OCI-M2 (cell line): ENCODE measurements around the gene AKAP10.
"Not testable (repeated sequence)": the region's sequence is repeated elsewhere in the genome, so short reads cannot be mapped to it uniquely, and the experiment has no call there.

Experiments used
- DNase-seq: peaks from one replicate; lab custom pipeline; 2025; ENCODE audit not compliant: unreplicated experiment; lab: John Stamatoyannopoulos, UW

Gene AKAP10, protein sequence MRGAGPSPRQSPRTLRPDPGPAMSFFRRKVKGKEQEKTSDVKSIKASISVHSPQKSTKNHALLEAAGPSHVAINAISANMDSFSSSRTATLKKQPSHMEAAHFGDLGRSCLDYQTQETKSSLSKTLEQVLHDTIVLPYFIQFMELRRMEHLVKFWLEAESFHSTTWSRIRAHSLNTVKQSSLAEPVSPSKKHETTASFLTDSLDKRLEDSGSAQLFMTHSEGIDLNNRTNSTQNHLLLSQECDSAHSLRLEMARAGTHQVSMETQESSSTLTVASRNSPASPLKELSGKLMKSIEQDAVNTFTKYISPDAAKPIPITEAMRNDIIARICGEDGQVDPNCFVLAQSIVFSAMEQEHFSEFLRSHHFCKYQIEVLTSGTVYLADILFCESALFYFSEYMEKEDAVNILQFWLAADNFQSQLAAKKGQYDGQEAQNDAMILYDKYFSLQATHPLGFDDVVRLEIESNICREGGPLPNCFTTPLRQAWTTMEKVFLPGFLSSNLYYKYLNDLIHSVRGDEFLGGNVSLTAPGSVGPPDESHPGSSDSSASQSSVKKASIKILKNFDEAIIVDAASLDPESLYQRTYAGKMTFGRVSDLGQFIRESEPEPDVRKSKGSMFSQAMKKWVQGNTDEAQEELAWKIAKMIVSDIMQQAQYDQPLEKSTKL

GRCh38 chr17:19977293-19978208 lies at the start of gene AKAP10:
AKAP10 (minus strand) TSS chr17:19977828; CDS start chr17:19977679, 149 bp downstream.
- peak; percentile 59 for DNase-seq

GRCh38 chr17:20026960-20027359 lies 49.3 kb upstream of the AKAP10 start:
- no peak for DNase-seq

DNA sequence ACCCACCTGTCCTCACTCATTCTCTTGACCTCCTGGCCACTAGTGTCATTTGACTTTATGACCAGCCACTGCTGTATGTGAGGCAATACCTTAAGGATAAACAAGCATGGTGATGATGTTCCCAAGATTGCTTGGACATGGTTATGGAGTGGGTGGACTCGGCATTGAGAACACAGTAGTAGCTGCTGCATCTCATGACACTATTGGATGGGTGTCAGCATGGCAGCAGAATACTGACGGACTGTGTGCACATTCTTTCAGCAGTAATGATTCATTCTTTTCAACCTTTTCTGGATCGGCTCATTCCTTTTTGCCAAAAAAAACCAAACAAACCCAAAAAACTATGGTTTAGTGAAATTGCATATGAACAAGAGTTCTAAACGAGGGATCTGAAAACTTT lies 45.1 kb upstream of the AKAP10 start:
- no peak for DNase-seq

- not testable (repeated sequence) for DNase-seq
Measured at GRCh38 chr17:20016475-20016992, 38.9 kb upstream of the AKAP10 start.

DNA sequence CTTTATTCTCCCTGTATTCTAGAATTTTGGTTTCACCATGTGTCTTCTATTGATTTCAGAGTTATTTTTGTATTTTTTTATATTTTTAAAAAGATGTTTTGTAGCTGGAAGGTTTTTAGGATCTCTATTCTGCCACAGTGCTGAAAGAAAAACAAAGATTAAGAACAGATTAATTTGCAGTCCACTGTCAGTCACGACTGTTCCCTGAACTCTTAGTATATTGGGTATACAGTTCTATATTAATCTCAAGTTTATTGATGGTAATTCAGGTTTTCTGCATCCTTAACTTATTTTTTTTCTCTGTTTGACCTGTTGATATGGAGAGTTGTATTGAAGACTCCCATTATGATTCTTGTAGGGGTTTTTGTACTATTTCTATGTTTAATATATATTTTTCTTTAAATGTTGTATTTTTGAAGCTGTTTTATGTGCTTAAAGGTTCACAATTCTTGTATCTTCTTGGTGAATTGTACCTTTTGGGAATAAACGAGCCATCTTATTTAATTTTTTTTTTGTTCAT lies 34.4 kb upstream of the AKAP10 start:
- DNase-seq = no peak

GRCh38 chr17:20010936-20011335 lies 33.3 kb upstream of the AKAP10 start:
- DNase-seq = no peak

DNA sequence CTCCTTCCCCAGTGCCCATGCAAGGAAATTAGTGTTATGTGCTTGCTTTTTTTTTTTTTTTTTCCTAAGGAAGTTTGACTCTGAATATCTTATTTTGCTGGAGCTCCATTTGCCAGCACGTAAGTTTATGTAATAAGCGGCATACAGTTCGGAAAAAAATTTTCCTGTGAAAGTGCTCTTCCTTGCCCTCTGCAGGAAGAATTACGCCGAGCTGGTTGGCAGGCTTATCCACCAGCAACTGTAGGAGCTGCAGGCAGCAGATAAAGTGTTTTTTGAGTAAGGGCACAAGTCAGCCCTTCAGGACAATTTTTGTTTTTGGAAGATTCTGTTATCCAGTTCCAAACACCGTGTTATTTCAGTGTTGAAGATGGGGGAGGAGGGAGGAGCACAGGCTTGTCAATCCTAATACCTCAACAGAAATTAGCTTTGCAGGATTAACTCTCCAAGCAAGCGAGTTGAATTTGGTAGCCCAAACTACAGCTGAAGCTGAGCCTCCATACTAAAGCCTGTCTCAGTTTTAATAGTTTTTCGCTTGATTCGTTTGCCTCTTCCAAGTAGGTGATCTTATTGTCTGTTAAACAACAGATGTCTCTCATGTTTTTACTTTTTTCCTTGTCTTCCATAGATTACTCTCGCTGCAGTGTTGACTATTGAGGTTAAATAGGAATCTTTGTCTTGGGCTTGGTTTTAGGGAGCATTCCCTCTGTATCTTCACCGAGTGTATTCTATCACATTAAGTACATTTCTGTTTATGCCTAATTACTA lies 32.7 kb upstream of the AKAP10 start:
- peak; percentile 69 for DNase-seq

DNA sequence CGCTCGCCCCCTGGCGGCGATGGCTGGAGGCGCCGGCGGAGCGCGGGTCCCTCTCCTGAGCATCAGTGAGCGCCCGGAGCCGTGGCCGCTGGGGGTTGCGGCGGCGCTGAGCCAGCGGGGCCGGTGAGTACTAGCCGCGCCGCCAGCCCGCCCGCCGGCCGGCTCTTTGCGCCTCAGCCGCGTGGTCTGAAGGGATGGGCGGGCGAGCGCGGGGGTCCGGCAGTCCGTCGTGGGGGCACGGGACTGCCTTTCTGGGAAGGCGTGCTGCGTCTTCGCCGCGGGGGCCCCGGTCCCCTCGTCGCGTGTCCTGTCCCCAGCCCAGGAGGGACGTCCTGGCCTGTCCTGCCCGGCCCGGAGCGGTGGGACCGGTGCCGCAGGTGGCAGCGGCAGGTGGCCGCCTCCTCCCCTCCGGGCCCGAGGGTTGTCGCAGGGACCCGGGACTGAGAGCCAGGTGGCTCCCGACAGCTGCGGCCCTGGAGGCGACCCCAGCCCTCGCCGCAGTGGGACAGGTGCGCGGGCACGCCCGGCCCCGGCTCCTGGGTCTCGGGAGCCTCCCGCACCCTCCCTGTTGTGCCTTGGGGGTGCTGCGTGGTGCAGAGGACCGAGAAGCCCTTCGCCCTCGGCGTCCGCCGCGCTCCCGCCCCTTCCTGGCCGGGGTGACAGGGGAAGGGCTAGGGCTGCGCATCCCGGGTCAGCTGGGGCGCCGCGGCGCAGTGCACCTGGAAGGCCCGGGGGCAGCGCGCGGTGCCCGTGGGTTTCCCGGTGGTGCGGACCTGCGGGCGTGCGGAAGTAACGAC lies 31.9 kb upstream of the AKAP10 start, which contains the start of gene SPECC1:
SPECC1 (plus strand) TSS at position 58 of the 797 bp plus-strand sequence. CDS start 87,293 bp downstream, outside the sequence.
- DNase-seq = no peak

DNA sequence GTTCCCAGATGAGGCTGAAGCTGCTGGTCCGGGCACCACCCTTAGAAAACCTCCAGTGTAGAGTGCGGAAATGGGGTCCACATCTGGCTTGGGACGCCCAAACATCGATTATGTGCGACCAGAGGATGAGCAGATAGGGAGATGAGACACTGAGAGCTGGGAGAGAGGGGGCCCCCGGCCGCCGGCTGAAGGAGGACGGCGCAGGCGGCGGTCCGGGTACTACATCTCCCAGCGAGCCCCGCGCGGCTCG lies 31.3 kb upstream of the AKAP10 start:
- peak; percentile 53 for DNase-seq

GRCh38 chr17:20008242-20009051 lies 30.8 kb upstream of the AKAP10 start:
- no peak for DNase-seq

GRCh38 chr17:19996502-19996901 lies 18.9 kb upstream of the AKAP10 start:
- DNase-seq = no peak

DNA sequence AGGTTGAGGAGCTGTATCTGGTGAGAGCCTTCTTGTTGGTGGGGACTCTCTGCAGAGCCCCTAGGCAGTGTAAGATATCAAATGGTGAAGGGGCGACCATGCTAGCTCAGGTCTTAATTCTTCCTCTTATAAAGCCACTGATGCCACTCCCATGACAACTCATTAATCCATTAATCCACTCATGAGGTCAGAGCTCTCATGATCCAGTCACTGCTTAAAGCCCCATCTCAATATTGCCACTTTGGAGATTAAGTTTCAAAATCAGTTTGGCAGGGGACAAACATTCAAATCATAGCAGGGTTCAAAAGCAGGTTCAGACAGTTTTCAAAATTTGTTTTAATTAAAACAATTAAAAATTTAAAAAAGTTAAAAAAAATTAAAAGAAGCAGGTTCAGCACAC lies 18.5 kb upstream of the AKAP10 start:
- DNase-seq = no peak

GRCh38 chr17:19992803-19993713 lies 15.4 kb upstream of the AKAP10 start:
- DNase-seq = peak; percentile 55

GRCh38 chr17:19991252-19991885 lies 13.7 kb upstream of the AKAP10 start:
- DNase-seq = no peak

GRCh38 chr17:19987897-19988296 lies 10.3 kb upstream of the AKAP10 start:
- no peak for DNase-seq

DNA sequence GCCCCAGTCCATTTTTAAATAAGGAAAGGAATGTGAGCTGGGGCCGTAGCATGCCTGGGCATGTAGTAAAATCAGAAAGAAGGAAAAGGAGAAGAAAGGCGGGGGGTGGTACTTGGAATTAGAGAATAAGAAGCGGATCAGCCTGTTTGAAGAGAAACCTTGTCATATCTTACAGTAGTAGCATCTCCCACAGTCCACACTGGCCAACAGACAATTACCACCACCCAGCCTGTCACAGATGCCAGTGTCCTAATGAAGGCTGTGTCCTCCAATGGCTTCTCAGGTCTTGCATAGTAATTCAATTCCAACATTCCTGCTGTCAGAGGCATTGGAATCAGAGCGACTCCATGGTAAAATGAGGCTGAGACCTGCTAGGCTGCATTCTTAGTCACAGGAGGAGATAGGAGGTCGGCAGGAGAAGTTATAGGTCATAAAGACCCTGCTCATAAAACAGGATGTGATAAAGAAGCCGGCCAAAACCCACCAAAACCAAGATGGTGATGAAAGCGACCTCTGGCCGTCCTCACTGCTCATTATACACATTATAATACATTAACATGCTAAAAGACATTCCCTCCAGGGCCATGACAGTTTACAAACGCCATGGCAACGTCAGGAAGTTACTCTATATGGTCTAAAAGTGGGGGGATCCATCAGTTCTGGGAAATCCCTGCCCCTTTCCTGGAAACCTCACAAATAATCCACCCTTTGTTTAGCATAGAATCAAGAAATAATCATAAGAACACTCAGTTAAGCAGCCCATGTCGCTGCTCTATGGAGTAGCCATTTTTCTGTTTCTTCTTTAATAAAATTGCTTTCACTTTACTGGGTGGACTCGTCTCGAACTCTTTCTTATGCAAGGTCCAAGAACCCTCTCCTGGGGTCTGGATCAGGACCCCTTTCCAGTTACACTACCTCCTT lies 9.6 kb upstream of the AKAP10 start:
- no peak for DNase-seq
